ENCODE data around the gene BRME1.
"Not testable (repeated sequence)": the region's sequence is repeated elsewhere in the genome, so short reads cannot be mapped to it uniquely, and the experiment has no call there.

The BRME1 gene

GRCh38 chr19:13865571-13866462 is 40.1 kb downstream of the BRME1 start:
- DNase-seq: no peak

GRCh38 chr19:13864667-13865570 is 41.0 kb downstream of the BRME1 start:
- no peak for DNase-seq

- no peak for DNase-seq
Observed at GRCh38 chr19:13864046-13864666, 41.8 kb downstream of the BRME1 start.

- DNase-seq: peak; percentile 91
Observed at GRCh38 chr19:13861714-13862531, 44.0 kb downstream of the BRME1 start.

GRCh38 chr19:13861392-13861713 is 44.6 kb downstream of the BRME1 start:
- DNase-seq: no peak

- DNase-seq: no peak
Observed at GRCh38 chr19:13860679-13861391, 45.1 kb downstream of the BRME1 start.

GRCh38 chr19:13859361-13859880 is 46.5 kb downstream of the BRME1 start:
- DNase-seq: no peak

GRCh38 chr19:13856497-13856896 is 49.4 kb downstream of the BRME1 start:
- DNase-seq: no peak

- not testable (repeated sequence) for DNase-seq
Observed at GRCh38 chr19:13852171-13852707, 53.7 kb downstream of the BRME1 start.

GRCh38 chr19:13851734-13852114 is 54.2 kb downstream of the BRME1 start:
- DNase-seq: not testable (repeated sequence)

GRCh38 chr19:13850910-13851733 is 54.8 kb downstream of the BRME1 start:
- DNase-seq: peak; percentile 54

GRCh38 chr19:13849991-13850909 is 55.7 kb downstream of the BRME1 start:
- peak; percentile 79 for DNase-seq

- no peak for DNase-seq
Observed at GRCh38 chr19:13848798-13849676, 56.9 kb downstream of the BRME1 start.

- DNase-seq: no peak
Observed at GRCh38 chr19:13848340-13848677, 57.6 kb downstream of the BRME1 start.

- DNase-seq: peak; percentile 89
Observed at GRCh38 chr19:13847407-13848339, 58.2 kb downstream of the BRME1 start.

- DNase-seq: peak; percentile 95
Observed at GRCh38 chr19:13846557-13847406, 59.1 kb downstream of the BRME1 start.

Data from activated CD4-positive, alpha-beta T cell treated with anti-CD3 and anti-CD28 coated beads for 48 hours (primary cell).